AG04449 (cell line): ENCODE measurements around the gene CEP72.

Experiments
- CTCF ChIA-PET: fragments of 350-600 bp; formaldehyde crosslinking; extraction: SDS; loops from one replicate; lab custom pipeline; 2021; ENCODE audit warnings: antibody characterized with exemption; lab: Yijun Ruan, JAX
- POLR2A ChIA-PET: fragments of 400-600, 350-600 bp; formaldehyde crosslinking; extraction: SDS; loops from one replicate; lab custom pipeline; 2020; ENCODE audit warnings: antibody characterized with exemption, inconsistent platforms; lab: Yijun Ruan, JAX
- DNase-seq: peaks from one replicate; pipeline ENCODE4 v3.0.0-alpha.2; 2010; ENCODE audit warnings: low read depth, low spot score
- H3K4me3 ChIP-seq: 2 replicates; pipeline ENCODE4 v1.5.1; 2011; ENCODE audit warnings: low read depth, mild to moderate bottlenecking, control low read depth, low read length
- TF ChIP-seq, protein P1 (sequence below): IDR thresholded peaks from one replicate; pipeline ENCODE4 v1.5.1; 2011; ENCODE audit warnings: mild to moderate bottlenecking, moderate library complexity, low read length, control low read depth, inconsistent platforms; ENCODE audit not compliant: insufficient read depth; ENCODE audit errors: missing control alignments

Gene CEP72

DNA sequence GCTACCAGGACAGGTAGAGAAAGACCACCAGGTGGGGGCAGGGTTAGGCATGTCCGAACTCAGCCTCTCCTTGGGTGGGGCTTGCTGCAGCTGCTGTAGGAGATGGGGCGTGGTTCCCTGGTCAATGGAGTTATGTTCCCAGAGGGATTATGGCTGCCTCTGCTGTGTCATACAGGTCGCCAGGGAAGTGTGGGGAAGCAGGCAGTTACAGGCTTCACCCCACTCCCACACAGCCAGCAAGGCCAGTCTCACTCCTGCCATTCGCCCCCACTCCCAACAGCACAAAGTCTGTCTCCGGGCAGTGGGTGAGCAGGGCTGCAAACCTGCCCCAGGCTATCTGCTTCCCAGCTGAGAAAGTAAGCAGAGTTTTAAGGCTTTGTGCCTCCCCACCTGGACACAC, 20.0 kb upstream of the CEP72 start:
- POLR2A ChIA-PET: no interaction called here
- CTCF ChIA-PET: no interaction called here
- no peak for DNase-seq
- TF ChIP-seq, protein P1, sequence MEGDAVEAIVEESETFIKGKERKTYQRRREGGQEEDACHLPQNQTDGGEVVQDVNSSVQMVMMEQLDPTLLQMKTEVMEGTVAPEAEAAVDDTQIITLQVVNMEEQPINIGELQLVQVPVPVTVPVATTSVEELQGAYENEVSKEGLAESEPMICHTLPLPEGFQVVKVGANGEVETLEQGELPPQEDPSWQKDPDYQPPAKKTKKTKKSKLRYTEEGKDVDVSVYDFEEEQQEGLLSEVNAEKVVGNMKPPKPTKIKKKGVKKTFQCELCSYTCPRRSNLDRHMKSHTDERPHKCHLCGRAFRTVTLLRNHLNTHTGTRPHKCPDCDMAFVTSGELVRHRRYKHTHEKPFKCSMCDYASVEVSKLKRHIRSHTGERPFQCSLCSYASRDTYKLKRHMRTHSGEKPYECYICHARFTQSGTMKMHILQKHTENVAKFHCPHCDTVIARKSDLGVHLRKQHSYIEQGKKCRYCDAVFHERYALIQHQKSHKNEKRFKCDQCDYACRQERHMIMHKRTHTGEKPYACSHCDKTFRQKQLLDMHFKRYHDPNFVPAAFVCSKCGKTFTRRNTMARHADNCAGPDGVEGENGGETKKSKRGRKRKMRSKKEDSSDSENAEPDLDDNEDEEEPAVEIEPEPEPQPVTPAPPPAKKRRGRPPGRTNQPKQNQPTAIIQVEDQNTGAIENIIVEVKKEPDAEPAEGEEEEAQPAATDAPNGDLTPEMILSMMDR: no peak
- no peak overlapping the region for H3K4me3 ChIP-seq

DNA sequence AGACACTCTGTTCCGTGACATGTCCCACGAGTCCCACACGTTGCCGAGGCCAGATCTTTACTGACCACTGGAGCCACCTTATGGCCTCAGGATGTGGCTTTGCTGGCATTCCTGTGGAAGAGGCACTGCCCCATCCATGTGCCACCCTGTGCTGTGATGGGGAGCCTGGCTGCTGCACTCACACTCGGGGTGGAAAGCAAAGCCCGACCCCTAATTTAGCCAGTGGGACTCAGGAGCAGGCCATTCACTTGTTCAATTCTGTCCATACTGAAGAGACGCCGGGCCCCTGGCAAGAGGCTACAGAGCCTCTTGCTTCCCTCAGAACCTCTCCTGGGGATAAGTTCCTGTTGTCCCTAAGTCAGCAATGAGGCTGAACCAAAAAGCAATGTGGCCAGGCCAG, 18.6 kb upstream of the CEP72 start:
- no peak for DNase-seq
- ChIA-PET CTCF (no interaction called here), POLR2A (no interaction called here)
- no peak overlapping the region for H3K4me3 ChIP-seq
- TF ChIP-seq, protein P1: no peak

DNA sequence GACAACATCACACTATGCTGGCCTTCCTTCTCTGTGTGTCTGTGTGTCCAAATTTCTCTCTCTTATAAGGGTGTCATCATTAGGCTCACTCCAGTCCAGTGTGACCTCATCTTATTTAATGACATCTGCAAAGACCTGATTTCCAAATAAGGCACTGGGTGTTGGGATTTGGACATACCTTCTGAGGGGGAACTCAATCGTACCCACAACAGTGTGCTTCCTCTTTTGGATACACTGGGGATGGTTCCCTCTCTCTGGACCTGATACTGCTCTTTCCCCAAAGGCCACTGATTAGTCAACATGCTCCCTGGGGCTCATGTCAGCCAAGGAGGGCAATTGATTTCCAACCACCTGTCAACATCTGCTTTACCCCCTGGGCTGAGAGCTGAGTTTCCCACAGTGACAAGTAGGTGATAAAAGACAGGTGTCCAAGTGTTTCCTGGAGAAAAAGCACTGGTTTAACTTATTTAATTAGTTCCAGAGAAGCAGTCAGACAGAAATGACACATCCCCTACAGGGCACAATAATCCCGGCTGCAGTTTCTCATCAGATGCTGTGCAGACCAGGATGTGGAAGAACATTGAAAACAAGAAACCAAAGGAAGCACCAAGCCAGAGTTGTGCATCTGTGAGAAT, 17.8 kb upstream of the CEP72 start:
- ChIA-PET CTCF (no interaction called here), POLR2A (no interaction called here)
- no peak for DNase-seq
- TF ChIP-seq, protein P1: no peak
- H3K4me3 ChIP-seq: no peak overlapping the region

DNA sequence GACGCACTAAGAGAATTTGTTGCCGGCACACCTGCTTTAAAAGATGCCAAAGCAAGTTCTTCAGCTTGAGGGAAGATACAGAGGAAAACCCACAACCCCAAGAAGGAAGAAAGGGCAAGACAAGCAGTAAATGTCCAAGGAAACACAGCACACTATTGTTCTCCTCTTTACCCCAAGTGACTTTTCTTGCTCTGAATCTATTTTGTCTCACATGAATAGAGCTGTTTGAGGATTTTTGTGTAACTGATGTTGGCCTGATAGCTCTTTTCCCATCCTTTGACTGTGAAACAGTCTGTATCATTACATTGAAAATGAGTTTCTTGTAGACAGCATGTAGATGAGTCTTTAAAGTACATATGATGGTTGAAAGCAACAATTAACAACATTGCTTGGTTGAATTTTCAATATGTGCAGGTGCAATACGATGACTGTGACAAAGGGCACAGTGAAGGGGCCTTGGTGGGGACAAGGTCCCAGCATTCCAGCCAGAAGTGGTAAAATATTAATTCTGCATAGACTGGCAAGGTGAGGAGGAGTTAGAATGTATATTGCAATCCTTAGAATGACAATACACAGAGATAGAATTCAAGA, 16.8 kb upstream of the CEP72 start:
- POLR2A ChIA-PET: no interaction called here
- CTCF ChIA-PET: no interaction called here
- H3K4me3 ChIP-seq: no peak overlapping the region
- TF ChIP-seq, protein P1: no peak
- DNase-seq: no peak

DNA sequence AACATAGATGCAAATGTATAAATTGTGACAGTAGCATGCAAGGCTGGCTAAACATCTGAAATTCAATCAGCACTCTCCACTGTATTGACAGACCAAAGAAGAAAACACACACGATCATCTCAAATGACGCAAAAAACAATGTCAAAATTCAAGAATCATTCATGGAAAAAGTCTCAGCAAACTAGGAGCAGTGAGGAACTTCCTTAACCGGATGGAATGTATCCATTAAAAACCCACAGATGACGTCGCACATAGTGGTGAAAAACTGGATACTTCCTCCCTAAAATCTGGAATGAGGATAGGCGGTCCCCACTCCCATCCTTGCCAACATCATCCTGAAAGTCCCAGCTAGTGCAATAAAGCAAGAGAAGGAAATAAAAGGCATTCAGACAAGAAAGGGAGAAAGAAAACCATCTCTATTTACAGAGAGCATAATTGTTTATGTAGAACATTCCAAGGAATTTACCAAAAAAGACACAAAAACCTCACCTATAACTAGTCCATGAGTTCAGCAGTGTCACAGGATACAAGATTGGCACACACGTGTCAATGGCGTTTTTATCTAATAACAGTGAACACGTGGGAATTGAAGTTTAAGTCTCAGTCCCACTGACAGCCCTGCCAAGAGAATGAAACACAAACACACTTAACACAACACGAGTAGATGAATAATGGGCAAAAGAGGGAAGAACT, 14.1 kb upstream of the CEP72 start:
- CTCF ChIA-PET: no interaction called here
- TF ChIP-seq, protein P1: no peak
- H3K4me3 ChIP-seq: no peak overlapping the region
- DNase-seq: no peak
- POLR2A ChIA-PET: no interaction called here

DNA sequence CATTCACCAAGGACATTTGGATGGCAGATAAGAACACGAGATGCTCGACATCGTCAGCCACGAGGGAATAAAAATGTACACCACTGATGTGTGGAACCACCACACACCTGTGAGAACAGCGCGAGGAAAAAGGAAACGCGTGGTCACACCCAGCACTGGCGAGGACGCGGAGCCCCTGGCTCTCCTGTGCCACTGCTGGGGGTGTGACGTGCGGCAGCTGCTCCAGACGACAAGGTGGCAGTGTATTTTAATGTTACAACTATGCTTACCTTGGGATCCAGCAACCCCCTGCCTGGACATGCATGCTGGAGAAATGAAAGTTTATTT, 13.6 kb upstream of the CEP72 start:
- no peak for DNase-seq
- H3K4me3 ChIP-seq: no peak overlapping the region
- POLR2A ChIA-PET: no interaction called here
- CTCF ChIA-PET: no interaction called here
- TF ChIP-seq, protein P1: no peak
